Ovary (tissue), 3 donors: ENCODE measurements around the gene MAOA.

Experiments used
- CTCF ChIP-seq, 3 donors: fragments of 450-650 bp in 2 of 3; fragments of 200-600 bp in 1 of 3; IDR thresholded peaks; one replicate each; pipeline versions ENCODE4 v1.5.1 to v1.8.0; 2016 to 2022; ENCODE audit warnings: antibody characterized with exemption in 3 of 3, mild to moderate bottlenecking in 1 of 3
- EP300 ChIP-seq: sonication (generic); formaldehyde crosslinking; IDR thresholded peaks from one replicate; pipeline ENCODE4 v1.6.1; 2017; ENCODE audit warnings: antibody characterized with exemption
- POLR2A ChIP-seq: fragments of 450-650 bp; IDR thresholded peaks from one replicate; pipeline ENCODE4 v1.6.1; 2017; ENCODE audit warnings: antibody characterized with exemption, mild to moderate bottlenecking, moderate library complexity
- donor health status: DM: no; HTN: no; CAD: no.

DNA sequence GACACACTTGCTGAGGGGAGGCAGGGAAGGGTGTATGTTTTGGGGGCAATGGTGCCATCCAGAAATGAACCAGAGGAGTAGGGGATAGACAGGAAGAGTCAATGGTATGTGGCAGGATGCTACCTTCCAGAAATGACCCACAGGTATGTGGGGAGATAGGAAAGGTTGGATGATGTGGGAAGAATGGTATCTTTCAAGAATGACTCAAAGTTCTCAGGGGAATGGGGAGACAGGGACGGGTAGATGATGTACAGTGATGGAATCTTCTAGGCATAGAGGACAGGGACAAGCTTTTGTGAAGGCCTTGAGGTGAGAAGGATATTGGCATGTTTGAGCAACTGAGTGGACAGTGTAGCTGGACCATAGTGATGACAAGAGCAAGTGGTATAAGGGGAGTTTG lies 64.9 kb downstream of the MAOA start:
- TF ChIP-seq CTCF (IDR thresholded peaks at IDR 0.05) = no peak
- TF ChIP-seq POLR2A = no peak
- no peak for TF ChIP-seq EP300
